Measurements from ENCODE around the gene DNAJC25.

DNAJC25 gene

GRCh38 chr9:111599092-111599954 lies 31.8 kb upstream of the DNAJC25 start, which contains the start of gene PTGR1:
Gene PTGR1 (minus strand): TSS chr9:111599647. CDS start chr9:111597422, 2,225 bp downstream.
- peak; percentile 33 for DNase-seq (ENCODE audit: low read depth)
- TF ChIP-seq CTCF (IDR thresholded peaks at IDR 0.05; ENCODE audit: insufficient read depth, low read depth, low read length, missing control alignments) = no peak
- H3K4me3 ChIP-seq (ENCODE audit: low read depth, low read length) = peak within 1 kb of the TSS; percentile 73

GRCh38 chr9:111599955-111600343 lies 31.2 kb upstream of the DNAJC25 start:
- TF ChIP-seq CTCF (IDR thresholded peaks at IDR 0.05; ENCODE audit: insufficient read depth, low read depth, low read length, missing control alignments) = no peak
- H3K4me3 ChIP-seq (ENCODE audit: low read depth, low read length) = no peak overlapping the region
- no peak for DNase-seq (ENCODE audit: low read depth)

- no peak for DNase-seq (ENCODE audit: low read depth)
- no peak for TF ChIP-seq CTCF (IDR thresholded peaks at IDR 0.05; ENCODE audit: insufficient read depth, low read depth, low read length, missing control alignments)
- no peak overlapping the region for H3K4me3 ChIP-seq (ENCODE audit: low read depth, low read length)
These were observed 29.7 kb upstream of the DNAJC25 start for GRCh38 chr9:111601237-111602018.

GRCh38 chr9:111603041-111603440 lies 28.1 kb upstream of the DNAJC25 start:
- DNase-seq (ENCODE audit: low read depth) = no peak
- TF ChIP-seq CTCF (IDR thresholded peaks at IDR 0.05; ENCODE audit: insufficient read depth, low read depth, low read length, missing control alignments) = no peak
- H3K4me3 ChIP-seq (ENCODE audit: low read depth, low read length) = no peak overlapping the region

- DNase-seq (ENCODE audit: low read depth) = no peak
- TF ChIP-seq CTCF (IDR thresholded peaks at IDR 0.05; ENCODE audit: insufficient read depth, low read depth, low read length, missing control alignments) = no peak
- no peak overlapping the region for H3K4me3 ChIP-seq (ENCODE audit: low read depth, low read length)
These were observed 27.0 kb upstream of the DNAJC25 start for GRCh38 chr9:111604054-111604615.

- no peak overlapping the region for H3K4me3 ChIP-seq (ENCODE audit: low read depth, low read length)
- no peak for TF ChIP-seq CTCF (IDR thresholded peaks at IDR 0.05; ENCODE audit: insufficient read depth, low read depth, low read length, missing control alignments)
- DNase-seq (ENCODE audit: low read depth) = no peak
These were observed 26.0 kb upstream of the DNAJC25 start for GRCh38 chr9:111605041-111605559.
